TTC549 (cell line): Measurements from ENCODE around the gene SPTA1.

Experiments
- FAIRE-seq: peaks from 2 replicates; lab custom pipeline; 2012; peaks lifted over from hg19 to GRCh38; lab: Jason Lieb, UNC

Gene SPTA1

DNA sequence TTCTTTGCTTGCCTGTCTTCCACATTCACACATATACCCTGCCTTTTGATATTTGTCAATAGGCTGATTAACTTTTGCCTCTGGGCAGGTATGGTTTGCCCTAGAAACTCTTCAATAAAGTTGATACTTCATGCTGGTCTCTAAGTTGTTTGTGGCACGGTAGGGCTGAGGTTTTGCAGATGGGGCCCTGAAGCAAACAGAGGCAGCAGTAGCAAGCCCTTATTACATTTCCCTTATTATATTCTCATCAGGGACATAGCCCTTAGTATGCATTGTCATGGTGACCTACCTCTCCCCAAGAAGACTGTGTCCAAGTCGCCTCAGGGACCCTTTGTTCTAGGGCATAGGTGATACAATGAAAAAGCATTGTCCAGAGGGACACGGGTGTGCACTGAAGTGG is 116.0 kb downstream of the SPTA1 start, which contains the start of gene OR6P1:
TSS of gene OR6P1 (minus strand) at position 101 of the 400 bp plus-strand sequence. CDS start 6,976 bp downstream, outside the sequence.
- no peak for FAIRE-seq

DNA sequence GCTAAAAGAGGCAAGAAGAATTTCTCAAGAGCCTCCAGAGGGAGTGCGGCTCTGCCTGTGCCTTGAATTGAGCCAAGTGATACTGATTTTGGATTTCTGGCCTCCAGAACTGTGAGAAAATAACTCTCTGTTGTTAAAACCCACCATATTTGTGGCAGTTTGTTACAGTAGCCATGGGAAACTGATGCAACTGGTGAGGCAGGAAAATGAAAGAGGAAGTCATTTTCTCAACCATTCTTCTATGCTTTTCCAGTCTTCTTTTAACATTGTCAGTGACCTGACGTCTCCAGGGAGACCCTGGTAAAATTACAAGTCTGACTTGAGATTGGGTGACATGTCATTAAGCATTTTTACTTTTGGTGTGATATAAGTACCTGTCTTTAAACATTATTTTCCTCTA is 121.9 kb downstream of the SPTA1 start:
- FAIRE-seq = no peak

DNA sequence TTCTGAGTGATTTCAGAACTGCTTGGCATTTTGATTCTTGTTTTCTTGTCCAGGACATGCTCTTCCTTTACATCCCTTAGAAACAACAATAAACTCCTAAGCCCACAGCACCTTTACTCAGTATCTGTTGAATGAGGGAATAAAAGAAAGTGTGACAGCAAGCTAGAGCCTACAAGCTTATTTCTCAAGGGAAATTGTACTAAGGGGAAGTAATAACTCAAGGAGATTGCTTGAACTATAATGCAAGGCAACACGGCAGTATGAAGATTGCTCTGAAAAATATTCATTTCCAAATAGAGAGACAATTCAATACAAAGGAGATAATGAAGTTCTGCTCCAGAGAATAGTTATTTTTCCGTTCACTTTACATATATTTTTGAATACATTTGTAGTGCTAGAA is 122.7 kb downstream of the SPTA1 start:
- FAIRE-seq = no peak
